GM23338 (cell line): ENCODE data around the gene EVI2B.

Source experiments
- CREB1 ChIP-seq: fragments of 250-450 bp; sonication (Bioruptor Pico); IDR thresholded peaks from 2 replicates; pipeline ENCODE4 v1.5.0; 2020; ENCODE audit warnings: low read depth, mild to moderate bottlenecking, moderate library complexity
- EZH2 ChIP-seq: fragments of 200-600 bp; sonication (generic); IDR thresholded peaks from one replicate; pipeline ENCODE4 v1.8.0; 2017; ENCODE audit warnings: antibody characterized with exemption, mild to moderate bottlenecking, low read depth; ENCODE audit not compliant: unreplicated experiment
- EZH2phosphoT487 ChIP-seq: fragments of 200-600 bp; sonication (generic); IDR thresholded peaks from one replicate; pipeline ENCODE4 v1.8.1; 2018; ENCODE audit warnings: antibody characterized with exemption; ENCODE audit not compliant: unreplicated experiment
- JUNB ChIP-seq: IDR thresholded peaks from one replicate; pipeline ENCODE4 v1.6.1; 2016; ENCODE audit warnings: antibody characterized with exemption; ENCODE audit not compliant: unreplicated experiment
- NANOG ChIP-seq: IDR thresholded peaks from 2 replicates; pipeline ENCODE4 v1.6.1; 2016; ENCODE audit warnings: antibody characterized with exemption, borderline replicate concordance
- POLR2AphosphoS5 ChIP-seq: IDR thresholded peaks from 2 replicates; pipeline ENCODE4 v1.6.1; 2016; ENCODE audit warnings: antibody characterized with exemption, low read depth
- ZNF331 ChIP-seq: fragments of 250-450 bp; sonication (Bioruptor Pico); IDR thresholded peaks from 2 replicates; pipeline ENCODE4 v1.5.0; 2020; ENCODE audit warnings: low read depth, mild to moderate bottlenecking, moderate library complexity
- TF ChIP-seq, protein P1 (sequence below), 2 experiments: fragments of 200-600 bp in 1 of 2; sonication (generic) in 1 of 2; conservative IDR thresholded peaks; 2 replicates each; pipeline versions ENCODE4 v1.5.1 to v1.6.1; 2016 to 2017; ENCODE audit warnings: antibody characterized with exemption in 2 of 2, low read depth in 2 of 2, mild to moderate bottlenecking in 2 of 2, moderate library complexity in 1 of 2
- TF ChIP-seq, protein P2 (sequence below): fragments of 250-450 bp; sonication (Bioruptor Pico); IDR thresholded peaks from 2 replicates; pipeline ENCODE4 v1.5.0; 2020; ENCODE audit warnings: mild to moderate bottlenecking, moderate library complexity
- TF ChIP-seq, protein P3 (sequence below): IDR thresholded peaks from one replicate; pipeline ENCODE4 v1.6.1; 2018; ENCODE audit warnings: antibody characterized with exemption; ENCODE audit not compliant: unreplicated experiment
- TF ChIP-seq, protein P4 (sequence below): IDR thresholded peaks from 2 replicates; pipeline ENCODE4 v1.6.1; 2016; ENCODE audit warnings: antibody characterized with exemption

DNA sequence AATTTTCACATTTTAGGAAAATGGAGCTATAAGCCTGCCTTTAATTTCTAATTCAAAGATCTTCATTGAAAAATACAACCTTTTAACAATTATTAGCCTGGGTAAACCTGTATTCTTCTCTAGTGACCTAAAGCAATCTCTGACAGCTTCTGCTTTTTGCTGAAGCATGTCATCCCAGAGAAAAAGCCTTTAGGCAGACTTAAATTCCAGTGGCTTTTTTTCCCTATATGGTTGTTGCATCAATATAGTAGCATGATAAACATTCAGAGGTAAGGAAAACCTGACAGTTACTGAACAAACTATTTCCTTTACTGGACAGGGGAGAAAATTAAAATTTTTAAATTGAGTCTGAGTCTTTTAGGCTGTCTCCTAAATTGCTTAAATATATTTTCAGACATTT is 15.4 kb upstream of the EVI2B start:
- TF ChIP-seq, protein P1, sequence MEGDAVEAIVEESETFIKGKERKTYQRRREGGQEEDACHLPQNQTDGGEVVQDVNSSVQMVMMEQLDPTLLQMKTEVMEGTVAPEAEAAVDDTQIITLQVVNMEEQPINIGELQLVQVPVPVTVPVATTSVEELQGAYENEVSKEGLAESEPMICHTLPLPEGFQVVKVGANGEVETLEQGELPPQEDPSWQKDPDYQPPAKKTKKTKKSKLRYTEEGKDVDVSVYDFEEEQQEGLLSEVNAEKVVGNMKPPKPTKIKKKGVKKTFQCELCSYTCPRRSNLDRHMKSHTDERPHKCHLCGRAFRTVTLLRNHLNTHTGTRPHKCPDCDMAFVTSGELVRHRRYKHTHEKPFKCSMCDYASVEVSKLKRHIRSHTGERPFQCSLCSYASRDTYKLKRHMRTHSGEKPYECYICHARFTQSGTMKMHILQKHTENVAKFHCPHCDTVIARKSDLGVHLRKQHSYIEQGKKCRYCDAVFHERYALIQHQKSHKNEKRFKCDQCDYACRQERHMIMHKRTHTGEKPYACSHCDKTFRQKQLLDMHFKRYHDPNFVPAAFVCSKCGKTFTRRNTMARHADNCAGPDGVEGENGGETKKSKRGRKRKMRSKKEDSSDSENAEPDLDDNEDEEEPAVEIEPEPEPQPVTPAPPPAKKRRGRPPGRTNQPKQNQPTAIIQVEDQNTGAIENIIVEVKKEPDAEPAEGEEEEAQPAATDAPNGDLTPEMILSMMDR (conservative IDR thresholded peaks at IDR 0.05; ENCODE audit: low read depth in 2 of 2), result no peak
- TF ChIP-seq POLR2AphosphoS5 (no peak), EZH2 (no peak), CREB1 (no peak), NANOG (no peak), EZH2phosphoT487 (no peak), JUNB (no peak), ZNF331 (no peak)
- TF ChIP-seq, protein P2, sequence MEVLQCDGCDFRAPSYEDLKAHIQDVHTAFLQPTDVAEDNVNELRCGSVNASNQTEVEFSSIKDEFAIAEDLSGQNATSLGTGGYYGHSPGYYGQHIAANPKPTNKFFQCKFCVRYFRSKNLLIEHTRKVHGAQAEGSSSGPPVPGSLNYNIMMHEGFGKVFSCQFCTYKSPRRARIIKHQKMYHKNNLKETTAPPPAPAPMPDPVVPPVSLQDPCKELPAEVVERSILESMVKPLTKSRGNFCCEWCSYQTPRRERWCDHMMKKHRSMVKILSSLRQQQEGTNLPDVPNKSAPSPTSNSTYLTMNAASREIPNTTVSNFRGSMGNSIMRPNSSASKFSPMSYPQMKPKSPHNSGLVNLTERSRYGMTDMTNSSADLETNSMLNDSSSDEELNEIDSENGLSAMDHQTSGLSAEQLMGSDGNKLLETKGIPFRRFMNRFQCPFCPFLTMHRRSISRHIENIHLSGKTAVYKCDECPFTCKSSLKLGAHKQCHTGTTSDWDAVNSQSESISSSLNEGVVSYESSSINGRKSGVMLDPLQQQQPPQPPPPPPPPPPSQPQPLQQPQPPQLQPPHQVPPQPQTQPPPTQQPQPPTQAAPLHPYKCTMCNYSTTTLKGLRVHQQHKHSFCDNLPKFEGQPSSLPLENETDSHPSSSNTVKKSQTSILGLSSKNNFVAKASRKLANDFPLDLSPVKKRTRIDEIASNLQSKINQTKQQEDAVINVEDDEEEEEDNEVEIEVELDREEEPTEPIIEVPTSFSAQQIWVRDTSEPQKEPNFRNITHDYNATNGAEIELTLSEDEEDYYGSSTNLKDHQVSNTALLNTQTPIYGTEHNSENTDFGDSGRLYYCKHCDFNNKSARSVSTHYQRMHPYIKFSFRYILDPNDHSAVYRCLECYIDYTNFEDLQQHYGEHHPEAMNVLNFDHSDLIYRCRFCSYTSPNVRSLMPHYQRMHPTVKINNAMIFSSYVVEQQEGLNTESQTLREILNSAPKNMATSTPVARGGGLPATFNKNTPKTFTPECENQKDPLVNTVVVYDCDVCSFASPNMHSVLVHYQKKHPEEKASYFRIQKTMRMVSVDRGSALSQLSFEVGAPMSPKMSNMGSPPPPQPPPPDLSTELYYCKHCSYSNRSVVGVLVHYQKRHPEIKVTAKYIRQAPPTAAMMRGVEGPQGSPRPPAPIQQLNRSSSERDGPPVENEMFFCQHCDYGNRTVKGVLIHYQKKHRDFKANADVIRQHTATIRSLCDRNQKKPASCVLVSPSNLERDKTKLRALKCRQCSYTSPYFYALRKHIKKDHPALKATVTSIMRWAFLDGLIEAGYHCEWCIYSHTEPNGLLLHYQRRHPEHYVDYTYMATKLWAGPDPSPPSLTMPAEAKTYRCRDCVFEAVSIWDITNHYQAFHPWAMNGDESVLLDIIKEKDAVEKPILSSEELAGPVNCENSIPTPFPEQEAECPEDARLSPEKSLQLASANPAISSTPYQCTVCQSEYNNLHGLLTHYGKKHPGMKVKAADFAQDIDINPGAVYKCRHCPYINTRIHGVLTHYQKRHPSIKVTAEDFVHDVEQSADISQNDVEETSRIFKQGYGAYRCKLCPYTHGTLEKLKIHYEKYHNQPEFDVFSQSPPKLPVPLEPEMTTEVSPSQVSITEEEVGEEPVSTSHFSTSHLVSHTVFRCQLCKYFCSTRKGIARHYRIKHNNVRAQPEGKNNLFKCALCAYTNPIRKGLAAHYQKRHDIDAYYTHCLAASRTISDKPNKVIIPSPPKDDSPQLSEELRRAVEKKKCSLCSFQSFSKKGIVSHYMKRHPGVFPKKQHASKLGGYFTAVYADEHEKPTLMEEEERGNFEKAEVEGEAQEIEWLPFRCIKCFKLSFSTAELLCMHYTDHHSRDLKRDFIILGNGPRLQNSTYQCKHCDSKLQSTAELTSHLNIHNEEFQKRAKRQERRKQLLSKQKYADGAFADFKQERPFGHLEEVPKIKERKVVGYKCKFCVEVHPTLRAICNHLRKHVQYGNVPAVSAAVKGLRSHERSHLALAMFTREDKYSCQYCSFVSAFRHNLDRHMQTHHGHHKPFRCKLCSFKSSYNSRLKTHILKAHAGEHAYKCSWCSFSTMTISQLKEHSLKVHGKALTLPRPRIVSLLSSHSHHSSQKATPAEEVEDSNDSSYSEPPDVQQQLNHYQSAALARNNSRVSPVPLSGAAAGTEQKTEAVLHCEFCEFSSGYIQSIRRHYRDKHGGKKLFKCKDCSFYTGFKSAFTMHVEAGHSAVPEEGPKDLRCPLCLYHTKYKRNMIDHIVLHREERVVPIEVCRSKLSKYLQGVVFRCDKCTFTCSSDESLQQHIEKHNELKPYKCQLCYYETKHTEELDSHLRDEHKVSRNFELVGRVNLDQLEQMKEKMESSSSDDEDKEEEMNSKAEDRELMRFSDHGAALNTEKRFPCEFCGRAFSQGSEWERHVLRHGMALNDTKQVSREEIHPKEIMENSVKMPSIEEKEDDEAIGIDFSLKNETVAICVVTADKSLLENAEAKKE (CRISPR knock-in tag), result no peak
- TF ChIP-seq, protein P3, sequence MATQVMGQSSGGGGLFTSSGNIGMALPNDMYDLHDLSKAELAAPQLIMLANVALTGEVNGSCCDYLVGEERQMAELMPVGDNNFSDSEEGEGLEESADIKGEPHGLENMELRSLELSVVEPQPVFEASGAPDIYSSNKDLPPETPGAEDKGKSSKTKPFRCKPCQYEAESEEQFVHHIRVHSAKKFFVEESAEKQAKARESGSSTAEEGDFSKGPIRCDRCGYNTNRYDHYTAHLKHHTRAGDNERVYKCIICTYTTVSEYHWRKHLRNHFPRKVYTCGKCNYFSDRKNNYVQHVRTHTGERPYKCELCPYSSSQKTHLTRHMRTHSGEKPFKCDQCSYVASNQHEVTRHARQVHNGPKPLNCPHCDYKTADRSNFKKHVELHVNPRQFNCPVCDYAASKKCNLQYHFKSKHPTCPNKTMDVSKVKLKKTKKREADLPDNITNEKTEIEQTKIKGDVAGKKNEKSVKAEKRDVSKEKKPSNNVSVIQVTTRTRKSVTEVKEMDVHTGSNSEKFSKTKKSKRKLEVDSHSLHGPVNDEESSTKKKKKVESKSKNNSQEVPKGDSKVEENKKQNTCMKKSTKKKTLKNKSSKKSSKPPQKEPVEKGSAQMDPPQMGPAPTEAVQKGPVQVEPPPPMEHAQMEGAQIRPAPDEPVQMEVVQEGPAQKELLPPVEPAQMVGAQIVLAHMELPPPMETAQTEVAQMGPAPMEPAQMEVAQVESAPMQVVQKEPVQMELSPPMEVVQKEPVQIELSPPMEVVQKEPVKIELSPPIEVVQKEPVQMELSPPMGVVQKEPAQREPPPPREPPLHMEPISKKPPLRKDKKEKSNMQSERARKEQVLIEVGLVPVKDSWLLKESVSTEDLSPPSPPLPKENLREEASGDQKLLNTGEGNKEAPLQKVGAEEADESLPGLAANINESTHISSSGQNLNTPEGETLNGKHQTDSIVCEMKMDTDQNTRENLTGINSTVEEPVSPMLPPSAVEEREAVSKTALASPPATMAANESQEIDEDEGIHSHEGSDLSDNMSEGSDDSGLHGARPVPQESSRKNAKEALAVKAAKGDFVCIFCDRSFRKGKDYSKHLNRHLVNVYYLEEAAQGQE, result no peak
- TF ChIP-seq, protein P4, sequence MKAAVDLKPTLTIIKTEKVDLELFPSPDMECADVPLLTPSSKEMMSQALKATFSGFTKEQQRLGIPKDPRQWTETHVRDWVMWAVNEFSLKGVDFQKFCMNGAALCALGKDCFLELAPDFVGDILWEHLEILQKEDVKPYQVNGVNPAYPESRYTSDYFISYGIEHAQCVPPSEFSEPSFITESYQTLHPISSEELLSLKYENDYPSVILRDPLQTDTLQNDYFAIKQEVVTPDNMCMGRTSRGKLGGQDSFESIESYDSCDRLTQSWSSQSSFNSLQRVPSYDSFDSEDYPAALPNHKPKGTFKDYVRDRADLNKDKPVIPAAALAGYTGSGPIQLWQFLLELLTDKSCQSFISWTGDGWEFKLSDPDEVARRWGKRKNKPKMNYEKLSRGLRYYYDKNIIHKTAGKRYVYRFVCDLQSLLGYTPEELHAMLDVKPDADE, result no peak
